Activated T-cell treated with anti-CD3 and anti-CD28 coated beads, Interleukin-2, amount 50 U/mL, for 24 hours (primary cell): ENCODE measurements around the gene ASPG.

Experiments
- DNase-seq: peaks from one replicate; pipeline ENCODE4 v3.0.0-alpha.2; 2020
- H3K27ac Mint-ChIP-seq: 2 replicates; pipeline ENCODE4 v1.8.0; 2020; ENCODE audit warnings: mild to moderate bottlenecking, mixed read lengths
- H3K27me3 Mint-ChIP-seq: 2 replicates; pipeline ENCODE4 v1.8.0; 2020; ENCODE audit warnings: mixed read lengths
- H3K36me3 Mint-ChIP-seq: 2 replicates; pipeline ENCODE4 v1.8.0; 2020; ENCODE audit warnings: low read depth, mixed read lengths
- H3K4me1 Mint-ChIP-seq: 2 replicates; pipeline ENCODE4 v1.8.0; 2020; ENCODE audit warnings: low read depth, mixed read lengths
- H3K4me3 Mint-ChIP-seq: 2 replicates; pipeline ENCODE4 v1.8.0; 2020; ENCODE audit warnings: mild to moderate bottlenecking, moderate library complexity, mixed read lengths
- H3K9me3 Mint-ChIP-seq: 2 replicates; pipeline ENCODE4 v1.8.0; 2020; ENCODE audit warnings: mixed read lengths

Gene ASPG

DNA sequence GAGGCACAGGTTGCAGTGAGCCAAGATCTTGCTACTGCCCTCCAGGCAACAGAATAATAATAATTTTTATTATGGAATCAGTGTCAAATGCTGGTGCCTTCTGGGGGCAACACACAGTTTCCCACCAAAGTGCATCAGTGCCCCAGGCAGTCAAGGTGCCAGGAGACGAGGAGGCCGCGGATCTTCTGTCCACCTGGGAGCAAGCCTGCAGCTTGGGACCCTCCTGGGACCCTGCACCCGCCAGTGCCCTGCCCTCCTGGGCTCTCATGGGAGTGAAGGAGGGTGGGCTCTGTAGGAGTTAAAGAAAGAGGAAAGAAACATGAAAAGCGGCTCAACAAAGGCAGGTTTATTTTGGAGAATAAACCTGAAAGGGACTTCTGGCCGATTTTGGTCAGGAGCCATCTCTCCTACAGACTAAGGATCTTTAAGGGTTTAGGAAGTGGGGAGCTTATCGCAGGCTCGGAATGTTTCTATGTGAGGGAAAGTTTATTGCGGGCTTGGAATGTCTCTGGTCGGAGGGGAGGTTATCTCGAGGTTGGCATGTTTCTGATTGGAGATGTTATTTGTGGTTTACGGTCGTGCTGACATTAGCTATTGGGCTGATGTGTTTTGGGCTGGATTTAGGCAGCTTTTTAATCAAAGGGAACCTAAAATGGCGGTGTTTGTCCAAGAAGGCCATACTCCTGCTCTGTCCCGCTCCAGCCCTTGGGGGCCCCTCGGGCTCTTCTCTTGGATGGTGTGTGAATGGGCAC, 1.1 kb upstream of the ASPG start:
- H3K4me1 Mint-ChIP-seq: peaks cover 2% of the 10 kb centered on the region
- peaks cover 31% of the 10 kb centered on the region for H3K27me3 Mint-ChIP-seq
- DNase-seq: no peak
- no peak overlapping the region for H3K27ac Mint-ChIP-seq
- H3K4me3 Mint-ChIP-seq: no peak overlapping the region
- H3K36me3 Mint-ChIP-seq: no peaks in the 10 kb centered on the region
- no peaks in the 10 kb centered on the region for H3K9me3 Mint-ChIP-seq

DNA sequence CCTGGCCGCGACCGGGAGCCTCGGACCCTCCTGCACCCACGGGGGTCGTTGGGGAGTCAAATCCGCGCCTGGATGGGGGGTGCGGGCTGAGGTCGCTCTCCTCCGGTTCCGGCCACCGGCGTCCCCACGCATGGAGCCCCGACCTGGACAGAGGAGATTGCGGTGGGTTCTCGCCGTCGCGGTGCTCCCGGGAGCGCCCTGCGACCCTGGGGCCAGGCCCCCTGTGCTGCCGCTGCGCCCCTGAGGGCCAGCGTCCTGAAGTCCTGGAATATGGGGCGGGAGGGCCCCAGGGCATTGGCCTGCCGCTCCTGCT, 345 bp downstream of the ASPG start:
- peaks cover 31% of the 10 kb centered on the region for H3K27me3 Mint-ChIP-seq
- no peaks in the 10 kb centered on the region for H3K36me3 Mint-ChIP-seq
- H3K4me1 Mint-ChIP-seq: peaks cover 2% of the 10 kb centered on the region
- H3K27ac Mint-ChIP-seq: no peak overlapping the region
- DNase-seq: peak; percentile 18
- no peak overlapping the region for H3K4me3 Mint-ChIP-seq
- H3K9me3 Mint-ChIP-seq: no peaks in the 10 kb centered on the region

DNA sequence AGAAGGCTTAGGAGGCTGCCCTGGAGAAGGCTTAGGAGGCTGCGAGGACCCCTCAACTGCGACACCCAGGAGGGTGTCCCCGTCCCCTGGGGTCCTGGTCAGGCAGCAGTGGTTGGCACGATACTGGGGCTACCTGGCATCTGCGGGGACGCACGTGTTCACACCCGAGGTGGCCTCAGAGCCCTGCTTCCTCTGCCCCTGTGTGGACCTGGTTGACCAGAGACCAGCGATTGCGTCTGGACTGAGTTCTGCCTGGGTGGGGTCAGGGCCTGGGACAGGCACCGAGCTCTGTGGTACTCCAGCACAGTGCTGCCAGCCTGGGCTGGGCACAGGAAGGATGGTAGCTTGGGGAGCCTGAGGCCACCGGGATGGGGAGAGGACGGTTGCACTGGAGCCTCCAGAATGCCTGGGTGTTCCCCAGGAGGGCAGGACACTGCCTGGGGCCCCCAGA, 735 bp downstream of the ASPG start:
- DNase-seq: peak; percentile 27
- Mint-ChIP-seq H3K36me3 (no peaks in the 10 kb centered on the region), H3K27ac (no peak overlapping the region), H3K27me3 (peaks cover 31% of the 10 kb centered on the region), H3K4me1 (peaks cover 2% of the 10 kb centered on the region), H3K4me3 (no peak overlapping the region), H3K9me3 (no peaks in the 10 kb centered on the region)

DNA sequence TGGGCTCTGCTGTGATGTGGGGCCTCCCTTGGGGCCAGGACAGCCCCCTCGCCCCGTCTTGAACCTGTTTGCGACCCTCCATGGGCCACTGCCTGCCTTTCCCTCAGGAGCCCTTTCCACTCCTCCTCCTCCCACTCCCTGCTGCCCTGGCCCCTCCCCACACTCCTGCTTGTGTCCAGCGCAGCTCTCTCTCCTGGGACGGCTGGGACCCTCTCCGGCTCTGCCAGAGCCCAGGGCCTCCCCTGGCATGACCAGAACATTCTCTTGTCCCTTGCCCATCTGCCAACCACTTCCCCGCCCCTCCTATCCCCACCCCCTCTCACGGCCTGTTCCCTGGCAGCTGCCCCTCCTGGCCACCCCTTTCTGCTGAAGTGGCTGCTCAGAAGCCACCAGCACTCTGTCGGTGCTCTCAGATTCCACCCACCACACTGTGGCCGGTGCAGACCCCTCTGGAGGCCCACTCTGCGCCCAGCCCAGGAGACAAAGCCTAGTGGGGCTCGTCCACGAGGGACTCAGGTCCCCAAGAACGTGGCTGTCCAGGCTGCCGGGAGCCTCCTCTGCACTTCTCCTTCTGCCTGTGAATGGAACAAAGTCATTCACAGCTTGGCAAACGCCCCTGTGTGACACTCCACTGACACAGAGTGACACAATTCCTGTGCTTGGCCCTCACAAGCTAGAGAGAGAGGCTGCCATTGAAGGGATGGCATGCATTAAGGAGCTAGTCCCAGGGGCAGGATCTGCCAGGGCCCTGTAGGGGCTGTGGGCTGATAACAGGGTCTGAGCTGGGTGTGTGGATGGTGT, 1.4 kb downstream of the ASPG start:
- no peak overlapping the region for H3K27ac Mint-ChIP-seq
- H3K9me3 Mint-ChIP-seq: no peaks in the 10 kb centered on the region
- no peak overlapping the region for H3K4me3 Mint-ChIP-seq
- peaks cover 31% of the 10 kb centered on the region for H3K27me3 Mint-ChIP-seq
- H3K4me1 Mint-ChIP-seq: peaks cover 2% of the 10 kb centered on the region
- DNase-seq: peak; percentile 21
- H3K36me3 Mint-ChIP-seq: no peaks in the 10 kb centered on the region

DNA sequence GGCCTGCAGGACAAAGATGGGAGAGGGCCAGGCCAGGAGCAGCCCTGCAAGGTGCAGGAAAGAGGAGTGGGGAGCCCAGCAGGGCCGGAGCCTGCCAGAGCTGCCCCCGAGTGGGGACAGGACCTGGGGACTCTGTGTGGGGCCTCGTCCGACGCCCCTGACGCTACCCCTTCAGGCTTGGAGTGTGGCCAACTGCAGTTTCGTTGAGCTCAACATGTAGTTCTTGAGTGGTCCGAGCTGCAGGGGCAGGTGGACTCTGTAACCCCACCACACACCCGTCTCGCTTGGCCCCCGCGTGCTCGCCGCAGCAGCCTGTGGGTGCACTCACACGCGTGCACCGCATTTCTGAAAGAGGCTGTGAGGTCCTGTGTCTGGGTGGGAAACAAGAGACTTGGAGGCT, 2.0 kb downstream of the ASPG start:
- H3K27me3 Mint-ChIP-seq: peaks cover 26% of the 10 kb centered on the region
- DNase-seq: no peak
- no peak overlapping the region for H3K27ac Mint-ChIP-seq
- no peaks in the 10 kb centered on the region for H3K36me3 Mint-ChIP-seq
- no peak overlapping the region for H3K4me3 Mint-ChIP-seq
- H3K9me3 Mint-ChIP-seq: no peaks in the 10 kb centered on the region
- H3K4me1 Mint-ChIP-seq: peaks cover 2% of the 10 kb centered on the region

DNA sequence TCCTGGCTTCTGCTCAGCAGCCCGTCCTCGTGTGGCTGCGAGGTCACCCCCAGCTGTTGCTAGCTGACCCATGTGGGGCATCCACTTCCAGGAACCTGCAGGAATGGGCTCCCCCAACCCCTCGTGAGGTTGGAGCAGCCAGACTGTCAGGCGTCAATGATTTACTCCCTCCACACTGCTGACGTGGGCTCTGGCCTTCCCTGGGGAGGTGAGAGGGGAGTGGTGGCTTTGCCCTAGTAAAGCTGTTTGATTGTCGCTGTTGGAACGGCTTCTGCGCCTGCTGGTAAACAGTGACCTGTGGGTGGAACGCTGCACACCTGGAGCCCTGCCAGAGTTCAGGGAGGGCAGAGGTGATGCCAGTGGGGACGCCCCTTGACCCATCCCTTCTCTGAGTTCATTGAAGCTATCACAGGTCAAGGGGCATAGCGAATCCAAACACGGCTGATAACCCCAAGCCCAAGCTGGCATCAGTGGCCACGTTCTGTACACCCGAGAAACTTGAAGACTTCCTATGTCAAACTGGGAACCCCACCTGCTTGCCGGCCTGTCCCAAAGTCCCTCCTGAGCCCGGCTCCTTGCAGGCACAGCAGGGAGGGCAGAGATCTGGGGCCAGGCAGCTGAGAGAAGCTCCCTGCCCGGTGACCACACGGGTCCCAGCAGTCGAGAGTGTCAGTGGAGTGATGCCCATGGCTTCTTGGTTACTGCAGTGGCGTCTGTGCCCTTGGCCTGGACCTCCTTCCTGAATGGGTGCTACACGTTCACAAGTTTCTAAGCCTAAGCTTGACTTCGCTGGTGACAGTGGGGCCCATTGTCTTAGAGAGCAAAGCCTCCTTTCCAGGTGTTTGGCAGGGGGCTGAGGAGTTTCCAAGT, 2.7 kb downstream of the ASPG start:
- Mint-ChIP-seq H3K27me3 (peaks cover 19% of the 10 kb centered on the region), H3K9me3 (no peaks in the 10 kb centered on the region), H3K36me3 (no peaks in the 10 kb centered on the region), H3K27ac (no peak overlapping the region), H3K4me3 (no peak overlapping the region), H3K4me1 (peaks cover 2% of the 10 kb centered on the region)
- no peak for DNase-seq

DNA sequence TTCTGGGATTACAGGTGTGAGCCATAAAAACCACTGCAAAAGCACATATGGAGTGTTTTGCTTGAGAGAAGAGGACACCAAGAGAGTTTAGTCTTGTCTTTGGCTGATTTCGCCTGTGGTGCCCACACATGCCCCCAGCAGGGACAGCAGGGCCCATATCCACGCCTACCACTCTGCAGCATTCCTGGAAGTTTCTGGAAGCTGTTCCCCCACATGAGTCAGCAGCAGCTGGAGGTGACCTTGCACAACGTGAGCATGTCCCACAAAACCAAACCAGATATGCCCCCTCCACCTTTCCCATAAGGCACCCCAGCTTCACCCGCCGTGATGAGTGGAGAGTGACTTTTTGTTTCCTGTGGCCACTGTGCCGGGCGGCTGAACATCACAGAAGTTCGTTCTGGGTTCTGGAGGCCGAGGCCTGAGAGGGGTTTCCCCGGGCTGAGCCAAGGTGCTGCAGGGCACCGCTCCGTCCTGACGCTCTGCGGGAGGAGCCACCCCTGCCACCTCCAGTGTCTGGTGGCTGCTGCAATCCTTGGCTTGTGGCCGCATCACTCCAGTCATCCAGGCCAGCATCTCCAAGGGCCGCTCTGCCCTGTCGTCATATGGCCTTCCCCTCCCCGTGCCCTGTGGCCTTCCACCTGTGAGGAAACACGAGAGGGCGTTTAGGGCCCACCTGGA, 4.7 kb downstream of the ASPG start:
- H3K27me3 Mint-ChIP-seq: peaks cover 5% of the 10 kb centered on the region
- H3K4me1 Mint-ChIP-seq: peaks cover 3% of the 10 kb centered on the region
- DNase-seq: no peak
- no peak overlapping the region for H3K4me3 Mint-ChIP-seq
- no peak overlapping the region for H3K27ac Mint-ChIP-seq
- H3K36me3 Mint-ChIP-seq: no peaks in the 10 kb centered on the region
- no peaks in the 10 kb centered on the region for H3K9me3 Mint-ChIP-seq

DNA sequence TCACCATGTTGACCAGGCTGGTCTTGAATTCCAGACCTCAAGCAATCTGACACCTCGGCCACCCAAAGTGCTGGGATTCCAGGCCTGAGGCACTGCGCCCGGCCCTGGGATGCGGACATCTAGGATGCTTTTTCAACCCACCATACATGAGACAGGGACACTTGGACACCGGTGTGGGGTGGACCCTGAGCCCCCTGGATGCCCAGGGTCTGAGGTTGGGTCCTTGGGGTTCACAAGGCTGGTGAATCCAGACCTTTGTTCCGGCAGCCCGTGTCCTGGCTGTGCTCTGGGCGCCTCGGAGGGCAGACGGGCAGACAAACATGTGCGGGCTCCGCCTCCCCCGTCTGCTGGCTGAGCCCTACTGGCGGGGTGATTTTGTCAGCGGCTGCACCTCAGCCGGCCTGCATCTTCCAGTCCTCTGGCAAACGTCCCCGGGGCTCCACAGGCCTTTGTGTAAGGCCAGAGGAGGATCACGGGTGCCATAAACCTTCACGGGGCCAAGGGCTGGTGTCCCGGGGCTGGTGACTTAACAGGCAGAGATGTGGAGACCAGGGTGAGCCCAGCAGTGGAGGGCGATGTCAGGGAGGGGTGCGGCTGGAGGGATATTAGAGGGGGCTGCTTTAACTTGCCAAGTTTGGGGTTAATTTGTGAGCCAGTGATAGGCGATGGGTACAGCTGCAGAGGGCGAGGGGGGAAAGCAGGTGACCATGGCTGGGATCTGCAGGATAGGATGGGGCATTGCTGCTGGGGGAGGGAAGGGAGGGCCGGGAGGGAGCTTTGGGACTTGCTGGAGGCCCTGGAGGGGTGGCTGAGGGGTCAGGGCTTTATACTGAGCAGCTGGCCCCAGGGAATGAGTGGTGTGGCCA, 5.8 kb downstream of the ASPG start:
- no peak overlapping the region for H3K27ac Mint-ChIP-seq
- H3K4me3 Mint-ChIP-seq: no peak overlapping the region
- H3K27me3 Mint-ChIP-seq: peaks cover 4% of the 10 kb centered on the region
- H3K36me3 Mint-ChIP-seq: no peaks in the 10 kb centered on the region
- DNase-seq: no peak
- H3K4me1 Mint-ChIP-seq: peaks cover 3% of the 10 kb centered on the region
- no peaks in the 10 kb centered on the region for H3K9me3 Mint-ChIP-seq

DNA sequence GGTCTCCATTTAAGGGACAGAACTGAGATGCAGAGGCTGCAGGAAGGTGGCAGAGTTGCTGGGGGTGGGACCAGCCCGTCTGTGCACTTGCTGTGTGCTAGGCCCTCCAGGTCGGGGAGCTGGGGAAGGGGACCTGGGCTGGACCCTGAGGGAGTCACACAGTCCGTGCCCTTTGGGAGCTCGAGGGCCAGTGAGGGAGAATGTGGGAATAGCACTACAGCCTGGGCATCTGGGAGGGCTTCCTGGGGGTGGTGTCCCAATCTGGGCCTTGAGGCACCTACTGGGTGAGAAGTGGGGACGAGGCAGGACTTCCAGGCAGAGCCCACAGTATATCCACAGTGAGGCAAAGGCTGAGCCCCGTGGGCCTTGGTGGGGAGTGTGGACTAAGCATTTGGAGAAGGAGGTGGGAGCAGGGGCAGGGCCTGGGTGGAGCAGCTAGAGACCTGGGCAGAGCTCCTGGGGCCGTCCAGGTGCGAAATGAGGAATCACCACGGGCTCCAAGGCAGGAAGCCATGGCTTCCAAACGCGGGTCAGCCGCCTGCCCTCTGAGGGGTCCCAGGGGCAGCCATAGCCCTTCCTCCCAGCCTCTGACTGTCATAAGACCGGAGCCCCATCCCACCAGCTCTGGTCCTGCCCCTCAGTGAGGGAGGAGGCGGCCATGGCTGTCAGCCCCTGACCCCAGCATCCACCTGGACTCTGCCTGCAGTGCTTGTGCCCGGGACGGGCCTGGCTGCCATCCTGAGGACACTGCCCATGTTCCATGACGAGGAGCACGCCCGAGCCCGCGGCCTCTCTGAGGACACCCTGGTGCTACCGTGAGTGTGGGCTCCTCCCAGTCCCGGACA, 6.6 kb downstream of the ASPG start:
- Mint-ChIP-seq H3K9me3 (no peaks in the 10 kb centered on the region), H3K36me3 (no peaks in the 10 kb centered on the region), H3K4me1 (peaks cover 3% of the 10 kb centered on the region), H3K27ac (no peak overlapping the region), H3K27me3 (no peaks in the 10 kb centered on the region), H3K4me3 (no peak overlapping the region)
- no peak for DNase-seq

DNA sequence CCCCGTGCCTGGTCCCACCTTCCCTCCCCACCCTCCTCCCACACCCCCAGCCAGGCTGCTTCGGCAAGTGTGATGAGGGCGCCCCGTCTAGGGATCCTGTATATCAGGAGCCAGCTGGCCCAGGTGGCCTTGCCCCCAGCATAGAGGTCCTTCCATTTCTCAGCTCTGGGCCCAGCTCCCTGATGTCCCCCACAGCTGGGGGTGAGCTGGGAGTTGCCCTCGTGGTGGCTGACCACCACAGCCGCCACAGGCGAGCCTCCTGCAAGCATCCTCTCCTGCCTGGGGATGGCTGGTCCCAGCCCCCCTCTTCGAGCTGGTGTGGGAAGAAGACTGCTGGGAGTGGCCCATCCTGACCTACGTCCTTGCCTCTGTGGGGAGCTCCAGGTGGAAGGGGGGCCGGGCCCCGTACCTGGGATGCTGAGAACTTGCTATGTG, 7.4 kb downstream of the ASPG start:
- H3K36me3 Mint-ChIP-seq: no peaks in the 10 kb centered on the region
- H3K9me3 Mint-ChIP-seq: no peaks in the 10 kb centered on the region
- no peak overlapping the region for H3K27ac Mint-ChIP-seq
- H3K4me1 Mint-ChIP-seq: peaks cover 3% of the 10 kb centered on the region
- no peak overlapping the region for H3K4me3 Mint-ChIP-seq
- H3K27me3 Mint-ChIP-seq: no peaks in the 10 kb centered on the region
- no peak for DNase-seq

DNA sequence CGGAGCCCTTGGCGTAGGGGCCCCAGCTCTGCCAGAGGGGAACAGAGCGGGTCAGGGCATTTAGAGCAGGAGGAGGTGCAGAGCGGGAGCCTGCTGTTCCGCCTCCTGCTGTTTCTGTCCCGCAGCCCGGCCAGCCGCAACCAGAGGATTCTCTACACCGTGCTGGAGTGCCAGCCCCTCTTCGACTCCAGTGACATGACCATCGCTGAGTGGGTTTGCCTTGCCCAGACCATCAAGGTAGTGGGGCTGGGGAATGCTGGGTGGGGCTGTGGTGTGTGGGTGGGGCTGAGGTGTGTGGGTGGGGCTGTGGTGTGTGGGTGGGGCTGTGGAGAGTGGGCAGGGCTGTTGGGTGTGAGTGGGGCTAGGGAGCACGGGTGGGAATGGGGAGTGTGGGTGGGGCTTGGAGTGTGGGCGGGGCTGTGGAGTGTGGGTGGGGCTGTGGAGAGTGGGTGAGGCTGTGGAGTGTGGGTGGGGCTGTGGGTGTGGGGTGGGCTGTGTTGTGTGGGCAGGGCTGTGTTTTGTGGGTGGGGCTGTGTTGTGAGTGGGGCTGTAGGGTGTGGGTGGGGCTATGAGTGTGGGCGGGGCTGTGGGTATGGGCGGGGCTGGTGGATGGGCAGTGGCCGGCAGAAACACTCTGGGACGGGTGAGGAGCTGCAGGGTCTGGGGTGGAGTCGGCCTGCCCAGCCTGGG, 8.0 kb downstream of the ASPG start:
- Mint-ChIP-seq H3K27me3 (no peaks in the 10 kb centered on the region), H3K27ac (no peak overlapping the region), H3K9me3 (no peaks in the 10 kb centered on the region), H3K4me3 (no peak overlapping the region), H3K4me1 (peaks cover 3% of the 10 kb centered on the region), H3K36me3 (no peaks in the 10 kb centered on the region)
- no peak for DNase-seq

DNA sequence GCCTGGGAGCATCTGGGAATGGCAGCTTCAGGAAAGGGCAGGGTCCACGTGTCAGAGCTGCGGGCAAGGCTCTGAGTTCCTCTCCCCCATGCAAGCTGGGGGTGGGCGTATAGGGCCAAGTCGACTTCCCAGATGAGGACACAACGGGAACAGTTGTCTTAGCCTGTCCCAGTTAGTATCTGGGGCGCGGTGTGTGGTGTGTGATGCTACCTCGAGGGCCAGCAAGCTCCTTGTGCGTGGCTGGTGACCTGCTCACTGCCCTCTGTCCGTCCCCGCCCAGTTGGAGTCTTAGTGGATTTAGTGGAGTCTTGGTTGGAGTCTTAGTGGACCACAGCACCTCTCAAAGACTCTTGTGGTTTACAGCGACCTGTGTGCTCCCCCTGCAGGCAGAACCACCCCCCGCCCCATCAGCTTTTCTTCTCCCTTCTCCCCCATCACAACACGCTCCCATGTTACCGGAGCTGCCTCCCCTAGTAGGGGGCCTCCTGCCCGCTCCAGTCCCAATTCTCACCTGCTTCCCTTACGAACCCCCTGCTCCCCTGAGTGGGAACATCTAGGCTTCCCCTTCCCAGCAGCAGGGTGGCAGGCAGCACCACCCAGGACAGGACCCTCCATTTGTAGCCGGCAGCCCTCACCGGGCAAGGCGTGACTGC, 8.7 kb downstream of the ASPG start:
- H3K36me3 Mint-ChIP-seq: no peaks in the 10 kb centered on the region
- H3K27ac Mint-ChIP-seq: peak overlapping the region; percentile 18
- no peaks in the 10 kb centered on the region for H3K27me3 Mint-ChIP-seq
- H3K4me1 Mint-ChIP-seq: peaks cover 3% of the 10 kb centered on the region
- DNase-seq: no peak
- H3K9me3 Mint-ChIP-seq: no peaks in the 10 kb centered on the region
- no peak overlapping the region for H3K4me3 Mint-ChIP-seq
